Measurements from ENCODE around the gene TPCN1. TPM values are rescaled to one million over a fixed set of nuclear protein-coding genes. Genes with fewer than 3 reads are reported as not detected.

TPCN1 gene
- total RNA-seq, 1 donor from 2014 or later = 7.9 TPM

- H3K4me3 Mint-ChIP-seq (ENCODE audit: unreplicated experiment) = no peak overlapping the region
- DNase-seq = no peak
- H3K4me1 Mint-ChIP-seq (ENCODE audit: low read depth, unreplicated experiment) = peaks cover 16% of the 10 kb centered on the region
- H3K27me3 Mint-ChIP-seq (ENCODE audit: unreplicated experiment) = peaks cover 3% of the 10 kb centered on the region
- H3K9me3 Mint-ChIP-seq (ENCODE audit: unreplicated experiment) = peaks cover 4% of the 10 kb centered on the region
- peaks cover 4% of the 10 kb centered on the region for H3K36me3 Mint-ChIP-seq (ENCODE audit: unreplicated experiment)
- no peak overlapping the region for H3K27ac Mint-ChIP-seq (ENCODE audit: unreplicated experiment)
- no peak for TF ChIP-seq CTCF (IDR thresholded peaks at IDR 0.05; ENCODE audit: partially characterized antibody, unreplicated experiment)
Measured at GRCh38 chr12:113228394-113229028, 7.2 kb downstream of the TPCN1 start.

- Mint-ChIP-seq H3K27ac (ENCODE audit: unreplicated experiment) (no peak overlapping the region), H3K27me3 (ENCODE audit: unreplicated experiment) (peaks cover 3% of the 10 kb centered on the region), H3K36me3 (ENCODE audit: unreplicated experiment) (peaks cover 4% of the 10 kb centered on the region)
Measured at GRCh38 chr12:113230315-113231234, 9.3 kb downstream of the TPCN1 start.

DNA sequence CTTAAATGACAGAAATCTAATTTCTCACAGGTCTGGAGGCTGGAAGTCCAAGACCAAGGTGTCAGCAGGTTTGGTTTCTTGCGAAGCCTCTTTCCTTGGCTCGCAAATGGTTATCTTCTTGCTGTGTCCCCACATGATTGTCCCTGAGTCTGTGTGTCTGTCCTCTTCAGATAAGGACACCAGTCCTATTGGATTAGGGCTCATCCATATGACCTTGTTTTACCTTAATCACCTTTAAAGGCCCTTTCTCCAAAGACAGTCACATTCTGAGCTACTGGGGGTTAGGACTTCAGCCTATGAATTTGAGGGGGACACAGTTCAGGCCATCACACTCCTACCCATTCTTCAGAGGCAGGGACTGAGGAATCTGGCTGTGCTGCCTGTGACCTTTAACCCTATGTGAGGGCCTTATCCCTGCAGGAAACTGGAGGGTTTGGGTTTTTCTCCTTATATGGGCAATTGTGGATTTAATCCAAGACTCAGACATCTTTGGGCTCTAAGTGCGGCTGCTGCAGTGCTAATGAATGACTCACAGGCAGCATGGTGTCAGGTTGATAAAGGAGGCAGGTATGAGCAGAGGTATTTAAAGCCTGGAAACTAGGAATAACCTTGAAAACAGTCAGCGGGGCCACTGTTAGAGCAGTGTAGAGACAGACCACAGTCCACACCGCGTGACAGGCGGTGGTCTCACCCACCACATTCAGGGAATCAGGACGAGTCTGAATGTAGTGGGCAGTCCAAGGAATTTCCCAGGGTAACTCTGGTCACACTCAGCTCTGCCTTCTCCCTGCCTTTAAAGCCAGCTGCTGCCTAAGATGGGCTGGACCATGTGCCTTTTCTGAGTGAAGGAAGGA, 10.2 kb downstream of the TPCN1 start:
- Mint-ChIP-seq H3K36me3 (ENCODE audit: unreplicated experiment) (peaks cover 4% of the 10 kb centered on the region), H3K9me3 (ENCODE audit: unreplicated experiment) (peaks cover 4% of the 10 kb centered on the region), H3K4me1 (ENCODE audit: low read depth, unreplicated experiment) (peaks cover 16% of the 10 kb centered on the region), H3K27ac (ENCODE audit: unreplicated experiment) (no peak overlapping the region), H3K4me3 (ENCODE audit: unreplicated experiment) (no peak overlapping the region), H3K27me3 (ENCODE audit: unreplicated experiment) (peaks cover 3% of the 10 kb centered on the region)
- TF ChIP-seq CTCF (IDR thresholded peaks at IDR 0.05; ENCODE audit: partially characterized antibody, unreplicated experiment) = no peak
- DNase-seq = no peak

More at GRCh38 chr12:113230315-113231234, 9.3 kb downstream of the TPCN1 start:
- Mint-ChIP-seq H3K4me1 (ENCODE audit: low read depth, unreplicated experiment) (peaks cover 16% of the 10 kb centered on the region), H3K4me3 (ENCODE audit: unreplicated experiment) (no peak overlapping the region), H3K9me3 (ENCODE audit: unreplicated experiment) (peaks cover 4% of the 10 kb centered on the region)
- no peak for TF ChIP-seq CTCF (IDR thresholded peaks at IDR 0.05; ENCODE audit: partially characterized antibody, unreplicated experiment)
- no peak for DNase-seq

GRCh38 chr12:113232089-113232839, 11.0 kb downstream of the TPCN1 start:
- Mint-ChIP-seq H3K4me3 (ENCODE audit: unreplicated experiment) (no peak overlapping the region), H3K4me1 (ENCODE audit: low read depth, unreplicated experiment) (peaks cover 16% of the 10 kb centered on the region), H3K36me3 (ENCODE audit: unreplicated experiment) (peaks cover 4% of the 10 kb centered on the region), H3K9me3 (ENCODE audit: unreplicated experiment) (peaks cover 4% of the 10 kb centered on the region), H3K27ac (ENCODE audit: unreplicated experiment) (no peak overlapping the region), H3K27me3 (ENCODE audit: unreplicated experiment) (peaks cover 3% of the 10 kb centered on the region)
- no peak for TF ChIP-seq CTCF (IDR thresholded peaks at IDR 0.05; ENCODE audit: partially characterized antibody, unreplicated experiment)
- no peak for DNase-seq
